HG03342 (cell line): Measurements from ENCODE around the gene CHD2.

Experiments
- ATAC-seq: cut with Tn5 transposase; IDR thresholded peaks from one replicate; pipeline ENCODE4 v1.9.1; 2021; ENCODE audit warnings: mild to moderate bottlenecking, moderate library complexity; ENCODE audit not compliant: unreplicated experiment

The CHD2 gene

GRCh38 chr15:92928225-92928750 is 28.2 kb downstream of the CHD2 start:
- no peak for ATAC-seq

- no peak for ATAC-seq
Observed at GRCh38 chr15:92929002-92929401, 28.9 kb downstream of the CHD2 start.

GRCh38 chr15:92930054-92930621 is 30.0 kb downstream of the CHD2 start:
- no peak for ATAC-seq

- no peak for ATAC-seq
Observed at GRCh38 chr15:92930776-92931175, 30.7 kb downstream of the CHD2 start.

- ATAC-seq: no peak
Observed at GRCh38 chr15:92932946-92933649, 33.0 kb downstream of the CHD2 start.

- no peak for ATAC-seq
Observed at GRCh38 chr15:92933831-92934230, 33.7 kb downstream of the CHD2 start.

- no peak for ATAC-seq
Observed at GRCh38 chr15:92934716-92935115, 34.6 kb downstream of the CHD2 start.

GRCh38 chr15:92936138-92936537 is 36.0 kb downstream of the CHD2 start:
- ATAC-seq: no peak

- ATAC-seq: no peak
Observed at GRCh38 chr15:92936693-92937092, 36.6 kb downstream of the CHD2 start.

- no peak for ATAC-seq
Observed at GRCh38 chr15:92937901-92938300, 37.8 kb downstream of the CHD2 start.

- ATAC-seq: no peak
Observed at GRCh38 chr15:92938387-92938786, 38.3 kb downstream of the CHD2 start.

- no peak for ATAC-seq
Observed at GRCh38 chr15:92941668-92942067, 41.5 kb downstream of the CHD2 start.

GRCh38 chr15:92942706-92943105 is 42.6 kb downstream of the CHD2 start:
- no peak for ATAC-seq

- no peak for ATAC-seq
Observed at GRCh38 chr15:92943581-92943980, 43.5 kb downstream of the CHD2 start.

GRCh38 chr15:92944946-92945521 is 44.9 kb downstream of the CHD2 start:
- no peak for ATAC-seq

GRCh38 chr15:92947071-92947730 is 47.1 kb downstream of the CHD2 start:
- no peak for ATAC-seq

GRCh38 chr15:92949604-92950249 is 49.6 kb downstream of the CHD2 start:
- ATAC-seq: no peak

GRCh38 chr15:92951800-92952457 is 51.8 kb downstream of the CHD2 start:
- ATAC-seq: no peak

- no peak for ATAC-seq
Observed at GRCh38 chr15:92952458-92952850, 52.3 kb downstream of the CHD2 start.

- ATAC-seq: no peak
Observed at GRCh38 chr15:92953566-92953965, 53.4 kb downstream of the CHD2 start.

- no peak for ATAC-seq
Observed at GRCh38 chr15:92954002-92954401, 53.9 kb downstream of the CHD2 start.
